Measurements from ENCODE around the gene SLIT3. TPM values are rescaled to one million over a fixed set of nuclear protein-coding genes. Genes with fewer than 3 reads are reported as not detected.

Gene SLIT3
- total RNA-seq, 2 donors from 2014 or later = 6.6 to 6.7 TPM

- DNase-seq = peak in 1 of 4 donors; percentile 16
- Histone ChIP-seq H3K4me3 (no peak overlapping the region), H3K27me3 (no peaks in the 10 kb centered on the region), H3K27ac (no peak overlapping the region), H3K4me1 (no peaks in the 10 kb centered on the region), H3K9me3 (peaks cover 0 to 5% (median 0%) of the 10 kb centered on the region in 3 donors), H3K36me3 (replicated peaks in 1 of 2; ENCODE audit: insufficient read depth in 1 of 2, low read depth in 2 of 2) (no peaks in the 10 kb centered on the region)
- 56 to 67% methylated on average over 11 of the region's 11 CpGs for WGBS, 2 donors
- no peak for ATAC-seq
- intact Hi-C loops (cut with DNase I) = no loop called here
- no peak for TF ChIP-seq CTCF (IDR thresholded peaks at IDR 0.05)
- TF ChIP-seq POLR2A (IDR thresholded peaks at IDR 0.05) = no peak
Measured at GRCh38 chr5:169286572-169287300, 14.2 kb downstream of the SLIT3 start.

- no peak for TF ChIP-seq POLR2A (IDR thresholded peaks at IDR 0.05)
- TF ChIP-seq CTCF (IDR thresholded peaks at IDR 0.05) = no peak
- WGBS, 2 donors = 51 to 73% methylated on average over 6 of the region's 6 CpGs
- Histone ChIP-seq H3K27me3 (no peaks in the 10 kb centered on the region), H3K36me3 (replicated peaks in 1 of 2; ENCODE audit: insufficient read depth in 1 of 2, low read depth in 2 of 2) (no peaks in the 10 kb centered on the region), H3K4me1 (no peaks in the 10 kb centered on the region), H3K4me3 (no peak overlapping the region), H3K9me3 (peaks cover 0 to 5% (median 0%) of the 10 kb centered on the region in 3 donors), H3K27ac (no peak overlapping the region)
- no peak for DNase-seq
- intact Hi-C loops (cut with DNase I) = no loop called here
- ATAC-seq = no peak
Measured at GRCh38 chr5:169283887-169284286, 17.1 kb downstream of the SLIT3 start.

GRCh38 chr5:169281625-169282024 is 19.3 kb downstream of the SLIT3 start:
- intact Hi-C loops (cut with DNase I) = no loop called here
- Histone ChIP-seq H3K36me3 (replicated peaks in 1 of 2; ENCODE audit: insufficient read depth in 1 of 2, low read depth in 2 of 2) (no peaks in the 10 kb centered on the region), H3K27me3 (no peaks in the 10 kb centered on the region), H3K4me3 (no peak overlapping the region), H3K9me3 (peaks cover 0 to 5% (median 0%) of the 10 kb centered on the region in 3 donors), H3K4me1 (no peaks in the 10 kb centered on the region), H3K27ac (no peak overlapping the region)
- no peak for DNase-seq
- ATAC-seq = no peak
- TF ChIP-seq CTCF (IDR thresholded peaks at IDR 0.05) (no peak), POLR2A (IDR thresholded peaks at IDR 0.05) (no peak)
- 58 to 71% methylated on average over 1 of the region's 1 CpG for whole genome bisulfite sequencing, 2 donors

GRCh38 chr5:169280696-169281095 is 20.2 kb downstream of the SLIT3 start:
- no peaks in the 10 kb centered on the region for H3K27me3 ChIP-seq
- intact Hi-C loops (cut with DNase I) = no loop called here
- no peak for ATAC-seq
- H3K4me1 ChIP-seq = no peaks in the 10 kb centered on the region
- no peak for DNase-seq
- H3K27ac ChIP-seq = no peak overlapping the region
- TF ChIP-seq POLR2A (IDR thresholded peaks at IDR 0.05) (no peak), CTCF (IDR thresholded peaks at IDR 0.05) (no peak)
- H3K4me3 ChIP-seq = no peak overlapping the region
- no peaks in the 10 kb centered on the region for H3K36me3 ChIP-seq (replicated peaks in 1 of 2; ENCODE audit: insufficient read depth in 1 of 2, low read depth in 2 of 2)
- peaks cover 0 to 4% (median 0%) of the 10 kb centered on the region in 3 donors for H3K9me3 ChIP-seq
- WGBS, 2 donors = 39 to 53% methylated on average over 3 of the region's 3 CpGs

- no peak for DNase-seq
- ATAC-seq = no peak
- WGBS, 2 donors = 50 to 57% methylated on average over 4 of the region's 4 CpGs
- TF ChIP-seq POLR2A (IDR thresholded peaks at IDR 0.05) = no peak
- no peak for TF ChIP-seq CTCF (IDR thresholded peaks at IDR 0.05)
- no peaks in the 10 kb centered on the region for H3K27me3 ChIP-seq
- no peaks in the 10 kb centered on the region for H3K4me1 ChIP-seq
- intact Hi-C loops (cut with DNase I) = no loop called here
- H3K27ac ChIP-seq = no peak overlapping the region
- no peaks in the 10 kb centered on the region for H3K36me3 ChIP-seq (replicated peaks in 1 of 2; ENCODE audit: insufficient read depth in 1 of 2, low read depth in 2 of 2)
- H3K9me3 ChIP-seq = peaks cover 0 to under 1% (median 0%) of the 10 kb centered on the region in 3 donors
- H3K4me3 ChIP-seq = no peak overlapping the region
Measured at GRCh38 chr5:169280286-169280685, 20.7 kb downstream of the SLIT3 start.
